Large intestine (tissue), 3 donors: ENCODE data around the gene MOGAT2. TPM values are rescaled to one million over a fixed set of nuclear protein-coding genes. Genes with fewer than 3 reads are reported as not detected.
"Not testable (repeated sequence)": the region's sequence is repeated elsewhere in the genome, so short reads cannot be mapped to it uniquely, and the experiment has no call there.

Experiments used
- DNase-seq, 2 donors: peaks; one replicate each; pipeline versions ENCODE4 v3.0.0 to v3.0.0-alpha.2; 2013
- H3K27ac ChIP-seq: one replicate; pipeline ENCODE4 v1.5.1; 2013; ENCODE audit warnings: low read length
- H3K27me3 ChIP-seq: 2 replicates; pipeline ENCODE4 v1.6.1; 2013; ENCODE audit warnings: low read length; ENCODE audit not compliant: control insufficient read depth, insufficient read depth
- H3K36me3 ChIP-seq: 2 replicates; pipeline ENCODE4 v1.6.1; 2013; ENCODE audit warnings: low read length; ENCODE audit not compliant: control insufficient read depth, insufficient read depth
- H3K4me1 ChIP-seq: one replicate; pipeline ENCODE4 v1.6.1; 2013; ENCODE audit warnings: low read length; ENCODE audit not compliant: control insufficient read depth, insufficient read depth
- H3K4me3 ChIP-seq: one replicate; pipeline ENCODE4 v1.5.1; 2013; ENCODE audit warnings: low read length
- H3K9me3 ChIP-seq: one replicate; pipeline ENCODE4 v1.6.1; 2013; ENCODE audit warnings: mild to moderate bottlenecking, low read depth, low read length, moderate library complexity; ENCODE audit not compliant: control insufficient read depth
- WGBS: methylation state at CpG from one replicate; pipeline ENCODE4 v1.1.5; 2013; ENCODE audit warnings: low lambda C conversion rate; ENCODE audit not compliant: insufficient coverage; 5-methylcytosine and 5-hydroxymethylcytosine counted together
- polyA plus RNA-seq: library from polyadenylated mRNA; unstranded; fragments of 120-200 nt; gene quantifications from one replicate; pipeline ENCODE4 v1.2.1, GENCODE V29; 2013

The MOGAT2 gene
- polyA plus RNA-seq, 1 donor = 222 TPM

- H3K4me1 ChIP-seq = peaks cover 40% of the 10 kb centered on the region
- no CpG with 5 or more reads among the region's 5 CpGs for WGBS
- H3K27ac ChIP-seq = peak overlapping the region; percentile 96
- H3K4me3 ChIP-seq = no peak overlapping the region
- H3K36me3 ChIP-seq = peaks cover 21% of the 10 kb centered on the region
- H3K9me3 ChIP-seq = no peaks in the 10 kb centered on the region
- DNase-seq = peak; percentile 78 to 86
- no peaks in the 10 kb centered on the region for H3K27me3 ChIP-seq
These were observed 15.9 kb downstream of the MOGAT2 start for GRCh38 chr11:75733431-75734107.

- Histone ChIP-seq H3K4me3 (no peak overlapping the region), H3K27me3 (no peaks in the 10 kb centered on the region), H3K27ac (peak overlapping the region; percentile 96), H3K4me1 (peaks cover 40% of the 10 kb centered on the region), H3K36me3 (peaks cover 17% of the 10 kb centered on the region), H3K9me3 (no peaks in the 10 kb centered on the region)
- DNase-seq = peak; percentile 98 to 99
- no CpG with 5 or more reads among the region's 5 CpGs for WGBS
These were observed 17.0 kb downstream of the MOGAT2 start for GRCh38 chr11:75734491-75735180.

- peaks cover 40% of the 10 kb centered on the region for H3K4me1 ChIP-seq
- H3K9me3 ChIP-seq = no peaks in the 10 kb centered on the region
- H3K27me3 ChIP-seq = no peaks in the 10 kb centered on the region
- WGBS = no CpG with 5 or more reads among the region's 4 CpGs
- H3K36me3 ChIP-seq = peaks cover 12% of the 10 kb centered on the region
- no peak for DNase-seq
- no peak overlapping the region for H3K4me3 ChIP-seq
- peak overlapping the region; percentile 96 for H3K27ac ChIP-seq
These were observed 17.7 kb downstream of the MOGAT2 start for GRCh38 chr11:75735181-75735845.

- no peak for DNase-seq
- Histone ChIP-seq H3K27ac (peak overlapping the region; percentile 1), H3K4me3 (no peak overlapping the region), H3K36me3 (no peaks in the 10 kb centered on the region), H3K9me3 (no peaks in the 10 kb centered on the region), H3K4me1 (peaks cover 35% of the 10 kb centered on the region), H3K27me3 (no peaks in the 10 kb centered on the region)
- WGBS = 87% methylated on average over 3 of the region's 6 CpGs
These were observed 19.7 kb downstream of the MOGAT2 start for GRCh38 chr11:75737314-75737713.

GRCh38 chr11:75740681-75741080 lies 23.0 kb downstream of the MOGAT2 start:
- Histone ChIP-seq H3K4me3 (no peak overlapping the region), H3K27ac (no peak overlapping the region), H3K4me1 (peaks cover 21% of the 10 kb centered on the region), H3K27me3 (no peaks in the 10 kb centered on the region), H3K36me3 (no peaks in the 10 kb centered on the region), H3K9me3 (no peaks in the 10 kb centered on the region)
- WGBS = no CpG with 5 or more reads among the region's 1 CpG
- no peak for DNase-seq

- not testable (repeated sequence) for DNase-seq, H3K27me3 ChIP-seq, H3K4me3 ChIP-seq, H3K36me3 ChIP-seq, H3K9me3 ChIP-seq
- H3K27ac ChIP-seq = peak overlapping the region; percentile 30
- peaks cover 15% of the 10 kb centered on the region for H3K4me1 ChIP-seq
- 100% methylated on average over 1 of the region's 4 CpGs for WGBS
These were observed 25.5 kb downstream of the MOGAT2 start for GRCh38 chr11:75743159-75743558.

- H3K27me3 ChIP-seq = no peaks in the 10 kb centered on the region
- H3K4me3 ChIP-seq = no peak overlapping the region
- peak; percentile 42 to 67 for DNase-seq
- no peaks in the 10 kb centered on the region for H3K9me3 ChIP-seq
- H3K36me3 ChIP-seq = no peaks in the 10 kb centered on the region
- peaks cover 15% of the 10 kb centered on the region for H3K4me1 ChIP-seq
- no CpG with 5 or more reads among the region's 9 CpGs for WGBS
- H3K27ac ChIP-seq = no peak overlapping the region
These were observed 26.3 kb downstream of the MOGAT2 start for GRCh38 chr11:75743711-75744563.

- no peak overlapping the region for H3K4me3 ChIP-seq
- DNase-seq = no peak
- no peaks in the 10 kb centered on the region for H3K36me3 ChIP-seq
- no peaks in the 10 kb centered on the region for H3K9me3 ChIP-seq
- no CpG with 5 or more reads among the region's 5 CpGs for WGBS
- no peaks in the 10 kb centered on the region for H3K27me3 ChIP-seq
- H3K27ac ChIP-seq = no peak overlapping the region
- peaks cover 15% of the 10 kb centered on the region for H3K4me1 ChIP-seq
These were observed 28.2 kb downstream of the MOGAT2 start for GRCh38 chr11:75745807-75746206.

- WGBS = no CpG with 5 or more reads among the region's 26 CpGs
- H3K27me3 ChIP-seq, DNase-seq, H3K4me1 ChIP-seq, H3K4me3 ChIP-seq, H3K27ac ChIP-seq, H3K9me3 ChIP-seq, H3K36me3 ChIP-seq: not testable (repeated sequence)
These were observed 31.2 kb downstream of the MOGAT2 start for GRCh38 chr11:75748729-75749273.

- H3K27me3 ChIP-seq, DNase-seq, H3K9me3 ChIP-seq, H3K4me1 ChIP-seq, H3K27ac ChIP-seq, H3K4me3 ChIP-seq, H3K36me3 ChIP-seq: not testable (repeated sequence)
These were observed 37.3 kb downstream of the MOGAT2 start for GRCh38 chr11:75754933-75755332.
